OCI-LY1 (cell line): Measurements from ENCODE around the gene TPRG1.

Experiments used
- EZH2 ChIP-seq: fragments of 200-600 bp; sonication (generic), shearing (Covaris generic); IDR thresholded peaks from 2 replicates; pipeline ENCODE4 v1.8.0; 2017; ENCODE audit warnings: borderline replicate concordance, mixed run types, mild to moderate bottlenecking, antibody characterized with exemption, low read length, moderate library complexity, mixed read lengths
- TF ChIP-seq, protein P1 (sequence below): fragments of 200-600 bp; sonication (generic), shearing (Covaris generic); IDR thresholded peaks from 2 replicates; pipeline ENCODE4 v1.5.1; 2017; ENCODE audit warnings: mild to moderate bottlenecking, antibody characterized with exemption, low read length, moderate library complexity, mixed read lengths

DNA sequence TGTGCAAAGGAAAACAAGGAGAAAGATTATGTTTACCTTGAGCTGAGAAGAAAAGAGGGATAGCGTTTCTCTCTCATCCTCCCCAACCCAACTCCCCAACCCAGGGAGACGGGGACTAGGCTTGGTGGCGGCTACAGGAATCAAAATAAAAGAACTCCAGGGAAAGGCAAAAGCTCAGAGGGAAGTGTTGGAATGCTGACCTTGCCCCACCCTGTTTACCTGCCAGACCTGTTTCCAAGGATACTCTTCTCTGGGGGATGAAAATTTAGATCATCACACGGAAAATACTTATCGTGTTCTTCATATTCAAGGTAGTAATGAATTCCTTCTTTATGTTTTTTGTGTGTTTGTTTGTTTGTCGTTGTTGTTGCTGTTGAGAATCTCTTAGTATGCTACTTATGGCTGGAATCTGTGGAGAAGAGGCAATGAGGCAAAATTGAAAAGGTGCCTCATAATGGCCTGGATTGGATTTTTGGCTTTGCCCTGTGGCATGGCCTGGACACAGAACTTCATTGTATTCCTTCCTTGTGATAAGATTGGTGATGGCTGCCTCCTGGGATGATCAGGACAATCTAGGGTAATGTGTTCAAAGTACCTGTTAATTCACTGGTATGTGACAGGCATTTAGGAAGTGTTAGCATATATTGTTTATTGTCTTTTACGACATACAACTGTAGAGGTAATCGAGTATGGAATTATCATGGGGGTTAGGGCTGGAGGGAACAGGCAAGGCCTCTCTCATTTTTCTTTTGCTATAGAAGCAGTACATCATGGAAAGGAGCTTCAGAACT, 11.1 kb upstream of the TPRG1 start:
- TF ChIP-seq, protein P1, sequence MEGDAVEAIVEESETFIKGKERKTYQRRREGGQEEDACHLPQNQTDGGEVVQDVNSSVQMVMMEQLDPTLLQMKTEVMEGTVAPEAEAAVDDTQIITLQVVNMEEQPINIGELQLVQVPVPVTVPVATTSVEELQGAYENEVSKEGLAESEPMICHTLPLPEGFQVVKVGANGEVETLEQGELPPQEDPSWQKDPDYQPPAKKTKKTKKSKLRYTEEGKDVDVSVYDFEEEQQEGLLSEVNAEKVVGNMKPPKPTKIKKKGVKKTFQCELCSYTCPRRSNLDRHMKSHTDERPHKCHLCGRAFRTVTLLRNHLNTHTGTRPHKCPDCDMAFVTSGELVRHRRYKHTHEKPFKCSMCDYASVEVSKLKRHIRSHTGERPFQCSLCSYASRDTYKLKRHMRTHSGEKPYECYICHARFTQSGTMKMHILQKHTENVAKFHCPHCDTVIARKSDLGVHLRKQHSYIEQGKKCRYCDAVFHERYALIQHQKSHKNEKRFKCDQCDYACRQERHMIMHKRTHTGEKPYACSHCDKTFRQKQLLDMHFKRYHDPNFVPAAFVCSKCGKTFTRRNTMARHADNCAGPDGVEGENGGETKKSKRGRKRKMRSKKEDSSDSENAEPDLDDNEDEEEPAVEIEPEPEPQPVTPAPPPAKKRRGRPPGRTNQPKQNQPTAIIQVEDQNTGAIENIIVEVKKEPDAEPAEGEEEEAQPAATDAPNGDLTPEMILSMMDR: no peak
- no peak for TF ChIP-seq EZH2
